Neural progenitor cell (in vitro differentiated cells): Measurements from ENCODE around the gene NBR1. TPM values are rescaled to one million over a fixed set of nuclear protein-coding genes. Genes with fewer than 3 reads are reported as not detected.
"Not testable (repeated sequence)": the region's sequence is repeated elsewhere in the genome, so short reads cannot be mapped to it uniquely, and the experiment has no call there.

ENCODE experiments used
- DNase-seq: peaks from one replicate; pipeline ENCODE4 v3.0.0-alpha.2; 2016; ENCODE audit warnings: low spot score
- H2AFZ ChIP-seq: fragments of 200-600 bp; sonication (generic); replicated peaks from 2 replicates; pipeline ENCODE4 v1.6.1; 2016; ENCODE audit warnings: antibody characterized with exemption
- H3F3A ChIP-seq: fragments of 200-600 bp; sonication (generic); 2 replicates; pipeline ENCODE4 v1.6.1; 2016; ENCODE audit warnings: antibody characterized with exemption, low read depth
- H3K27ac ChIP-seq: fragments of 200-600 bp; sonication (generic); 2 replicates; pipeline ENCODE4 v1.5.1; 2016; ENCODE audit warnings: mild to moderate bottlenecking
- H3K27me3 ChIP-seq: fragments of 200-600 bp; sonication (generic); 2 replicates; pipeline ENCODE4 v1.6.1; 2016; ENCODE audit warnings: mild to moderate bottlenecking, moderate library complexity
- H3K36me3 ChIP-seq: fragments of 200-600 bp; sonication (generic); 2 replicates; pipeline ENCODE4 v1.5.1; 2016
- H3K4me1 ChIP-seq: fragments of 200-600 bp; sonication (generic); 2 replicates; pipeline ENCODE4 v1.6.1; 2016; ENCODE audit warnings: mixed run types
- H3K4me2 ChIP-seq: fragments of 200-600 bp; sonication (generic); 2 replicates; pipeline ENCODE4 v1.6.1; 2016
- H3K4me3 ChIP-seq: fragments of 200-600 bp; sonication (generic); 2 replicates; pipeline ENCODE4 v1.5.1; 2016
- H3K79me2 ChIP-seq: fragments of 200-600 bp; sonication (generic); 2 replicates; pipeline ENCODE4 v1.6.1; 2016; ENCODE audit warnings: low read depth
- H3K9ac ChIP-seq: fragments of 200-600 bp; sonication (generic); 2 replicates; pipeline ENCODE4 v1.6.1; 2016
- H3K9me3 ChIP-seq: fragments of 200-600 bp; sonication (generic); 2 replicates; pipeline ENCODE4 v1.5.1; 2016; ENCODE audit warnings: low read depth
- H4K20me1 ChIP-seq: fragments of 200-600 bp; sonication (generic); 2 replicates; pipeline ENCODE4 v1.6.1; 2016; ENCODE audit warnings: low read depth
- H3K27ac Mint-ChIP-seq: 3 replicates; pipeline ENCODE4 v1.8.0; 2021; ENCODE audit warnings: mixed read lengths
- H3K27me3 Mint-ChIP-seq: 2 replicates; pipeline ENCODE4 v1.8.0; 2022; ENCODE audit warnings: low read depth, mild to moderate bottlenecking, inconsistent platforms, moderate library complexity, mixed read lengths; ENCODE audit not compliant: insufficient read depth
- H3K36me3 Mint-ChIP-seq: 3 replicates; pipeline ENCODE4 v1.8.0; 2021; ENCODE audit warnings: mixed read lengths
- H3K4me1 Mint-ChIP-seq: 3 replicates; pipeline ENCODE4 v1.8.0; 2021; ENCODE audit warnings: mixed read lengths
- H3K4me3 Mint-ChIP-seq: 3 replicates; pipeline ENCODE4 v1.8.0; 2021; ENCODE audit warnings: mild to moderate bottlenecking, moderate library complexity, mixed read lengths
- H3K9me3 Mint-ChIP-seq: 3 replicates; pipeline ENCODE4 v1.8.0; 2020; ENCODE audit warnings: mixed read lengths
- EZH2 ChIP-seq: fragments of 200-600 bp; sonication (generic); IDR thresholded peaks from 2 replicates; pipeline ENCODE4 v1.6.1; 2017; ENCODE audit warnings: antibody characterized with exemption, mild to moderate bottlenecking, moderate library complexity
- EZH2phosphoT487 ChIP-seq: fragments of 200-600 bp; sonication (generic); IDR thresholded peaks from 2 replicates; pipeline ENCODE4 v1.6.1; 2017; ENCODE audit warnings: antibody characterized with exemption
- total RNA-seq: library from RNA; depleted of rRNA; stranded (reverse); fragments of >200 nt; gene quantifications from 2 replicates; pipeline ENCODE4 v1.2.3, GENCODE V29; 2015; ENCODE audit warnings: low replicate concordance
- TF ChIP-seq, protein P1 (sequence below): fragments of 200-600 bp; sonication (generic); IDR thresholded peaks from 2 replicates; pipeline ENCODE4 v1.5.1; 2017; ENCODE audit warnings: antibody characterized with exemption, mild to moderate bottlenecking

Gene NBR1
- total RNA-seq, 1 donor from 2014 or later: 76.5 TPM

DNA sequence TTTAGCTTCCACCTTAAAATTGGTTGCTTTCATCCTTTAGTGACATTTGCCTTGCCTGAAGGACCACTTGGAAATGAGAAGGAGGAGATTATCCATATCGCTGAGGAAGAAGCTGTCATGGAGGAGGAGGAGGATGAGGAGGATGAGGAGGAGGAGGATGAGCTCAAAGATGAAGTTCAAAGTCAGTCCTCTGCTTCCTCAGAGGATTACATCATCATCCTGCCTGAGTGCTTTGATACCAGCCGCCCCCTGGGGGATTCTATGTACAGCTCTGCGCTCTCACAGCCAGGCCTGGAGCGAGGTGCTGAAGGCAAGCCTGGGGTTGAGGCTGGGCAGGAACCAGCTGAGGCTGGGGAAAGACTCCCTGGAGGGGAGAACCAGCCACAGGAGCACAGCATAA lies 29.1 kb downstream of the NBR1 start:
- H3K4me3 Mint-ChIP-seq: no peak overlapping the region
- no peak for DNase-seq

DNA sequence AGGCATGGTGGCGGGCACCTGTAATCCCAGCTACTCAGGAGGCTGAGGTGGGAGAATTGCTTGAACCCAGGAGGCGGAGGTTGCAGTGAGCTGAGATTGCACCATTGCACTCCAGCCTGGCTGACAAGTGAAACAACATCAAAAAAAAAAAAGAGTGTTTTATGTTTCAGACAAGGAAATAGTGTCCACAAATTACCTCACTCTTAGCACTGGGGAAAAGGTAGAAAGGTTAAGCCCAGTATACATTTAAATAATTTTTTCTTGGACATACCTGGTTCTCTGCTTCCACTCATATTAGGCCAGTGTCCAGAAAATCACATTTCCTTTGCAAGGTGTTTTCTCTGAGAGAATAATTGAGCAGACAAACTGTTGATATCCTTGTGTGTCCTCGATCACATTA lies 32.0 kb downstream of the NBR1 start:
- not testable (repeated sequence) for H3K36me3 ChIP-seq, H3K4me2 ChIP-seq

More for the DNA sequence above, 29.1 kb downstream of the NBR1 start:
- Histone ChIP-seq H3K27me3 (no peaks in the 10 kb centered on the region), H3K4me2 (no peak overlapping the region), H4K20me1 (no peaks in the 10 kb centered on the region), H3F3A (no peaks in the 10 kb centered on the region), H3K9me3 (no peaks in the 10 kb centered on the region), H3K27ac (no peak overlapping the region), H3K36me3 (no peaks in the 10 kb centered on the region), H3K4me1 (no peaks in the 10 kb centered on the region), H2AFZ (no peak overlapping the region), H3K9ac (no peak overlapping the region), H3K79me2 (no peaks in the 10 kb centered on the region), H3K4me3 (no peak overlapping the region)
- TF ChIP-seq EZH2phosphoT487 (no peak), EZH2 (no peak)
- TF ChIP-seq, protein P1, sequence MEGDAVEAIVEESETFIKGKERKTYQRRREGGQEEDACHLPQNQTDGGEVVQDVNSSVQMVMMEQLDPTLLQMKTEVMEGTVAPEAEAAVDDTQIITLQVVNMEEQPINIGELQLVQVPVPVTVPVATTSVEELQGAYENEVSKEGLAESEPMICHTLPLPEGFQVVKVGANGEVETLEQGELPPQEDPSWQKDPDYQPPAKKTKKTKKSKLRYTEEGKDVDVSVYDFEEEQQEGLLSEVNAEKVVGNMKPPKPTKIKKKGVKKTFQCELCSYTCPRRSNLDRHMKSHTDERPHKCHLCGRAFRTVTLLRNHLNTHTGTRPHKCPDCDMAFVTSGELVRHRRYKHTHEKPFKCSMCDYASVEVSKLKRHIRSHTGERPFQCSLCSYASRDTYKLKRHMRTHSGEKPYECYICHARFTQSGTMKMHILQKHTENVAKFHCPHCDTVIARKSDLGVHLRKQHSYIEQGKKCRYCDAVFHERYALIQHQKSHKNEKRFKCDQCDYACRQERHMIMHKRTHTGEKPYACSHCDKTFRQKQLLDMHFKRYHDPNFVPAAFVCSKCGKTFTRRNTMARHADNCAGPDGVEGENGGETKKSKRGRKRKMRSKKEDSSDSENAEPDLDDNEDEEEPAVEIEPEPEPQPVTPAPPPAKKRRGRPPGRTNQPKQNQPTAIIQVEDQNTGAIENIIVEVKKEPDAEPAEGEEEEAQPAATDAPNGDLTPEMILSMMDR: no peak
- H3K4me1 Mint-ChIP-seq: no peaks in the 10 kb centered on the region
- peaks cover 28% of the 10 kb centered on the region for H3K36me3 Mint-ChIP-seq
- no peaks in the 10 kb centered on the region for H3K27me3 Mint-ChIP-seq
- H3K9me3 Mint-ChIP-seq: no peaks in the 10 kb centered on the region
- no peak overlapping the region for H3K27ac Mint-ChIP-seq

DNA sequence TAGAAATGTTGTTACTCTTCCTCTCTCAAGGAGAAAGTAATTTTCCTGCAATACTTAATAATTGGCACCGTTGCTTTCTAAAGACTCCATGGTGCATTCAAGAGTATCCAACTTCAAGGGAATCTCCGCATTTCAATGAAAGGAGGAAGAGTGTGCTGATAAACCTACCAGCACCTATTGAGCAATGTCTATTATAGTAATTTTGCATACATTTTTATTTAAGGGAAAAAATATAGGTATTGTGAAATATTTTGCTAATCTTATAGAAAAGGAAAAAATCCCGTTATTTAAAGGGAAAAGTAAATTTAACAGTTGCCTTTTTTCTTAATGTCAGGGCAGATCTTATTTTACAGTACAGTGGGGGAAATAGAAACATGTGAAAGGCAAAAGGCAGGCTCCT lies 39.6 kb downstream of the NBR1 start:
- Histone ChIP-seq H3K4me3 (no peak overlapping the region), H2AFZ (no peak overlapping the region), H3K27me3 (no peaks in the 10 kb centered on the region), H3K79me2 (no peaks in the 10 kb centered on the region), H3K9ac (no peak overlapping the region), H3K9me3 (no peaks in the 10 kb centered on the region), H3F3A (peaks cover 29% of the 10 kb centered on the region), H3K4me1 (peaks cover 6% of the 10 kb centered on the region), H3K4me2 (no peak overlapping the region), H3K36me3 (no peaks in the 10 kb centered on the region), H4K20me1 (no peaks in the 10 kb centered on the region), H3K27ac (no peak overlapping the region)
- peaks cover 8% of the 10 kb centered on the region for H3K4me1 Mint-ChIP-seq
- H3K4me3 Mint-ChIP-seq: peak overlapping the region; percentile 87
- no peak overlapping the region for H3K27ac Mint-ChIP-seq
- no peak for DNase-seq
- H3K36me3 Mint-ChIP-seq: peaks cover 11% of the 10 kb centered on the region
- H3K9me3 Mint-ChIP-seq: no peaks in the 10 kb centered on the region
- peaks cover 11% of the 10 kb centered on the region for H3K27me3 Mint-ChIP-seq
- TF ChIP-seq, protein P1: no peak
- TF ChIP-seq EZH2 (no peak), EZH2phosphoT487 (no peak)

More for the DNA sequence above, 32.0 kb downstream of the NBR1 start:
- H3K9ac ChIP-seq, H3K27me3 ChIP-seq, H3K79me2 ChIP-seq, H3K4me1 ChIP-seq, H3K27ac Mint-ChIP-seq, H3K9me3 ChIP-seq, H3K27ac ChIP-seq, H3K4me3 Mint-ChIP-seq, DNase-seq, H3K9me3 Mint-ChIP-seq, H3F3A ChIP-seq, H4K20me1 ChIP-seq, H3K27me3 Mint-ChIP-seq, H3K4me3 ChIP-seq, H3K4me1 Mint-ChIP-seq, H2AFZ ChIP-seq: not testable (repeated sequence)
- H3K36me3 Mint-ChIP-seq: peaks cover 27% of the 10 kb centered on the region

DNA sequence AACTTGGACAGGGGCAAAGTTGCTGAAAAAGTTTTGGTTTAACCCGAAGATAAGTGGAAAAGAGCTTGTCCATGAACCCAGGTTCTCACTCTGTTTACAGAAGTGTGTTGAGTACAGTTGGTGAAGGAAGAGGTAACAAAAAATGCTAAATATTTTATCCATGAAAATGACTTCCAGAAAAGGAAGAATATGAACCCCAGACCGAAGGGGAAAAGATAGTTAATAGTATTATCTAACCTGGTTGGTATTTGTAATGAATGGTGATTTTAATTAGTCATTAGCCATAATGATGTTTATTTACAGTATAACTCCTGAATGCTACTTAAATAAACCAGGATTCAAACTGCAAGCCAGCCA lies 40.1 kb downstream of the NBR1 start:
- DNase-seq: no peak
- peak overlapping the region; percentile 87 for H3K4me3 Mint-ChIP-seq
- no peak overlapping the region for H3K27ac Mint-ChIP-seq
- H3K4me3 ChIP-seq: peak overlapping the region; percentile 58
- no peak for TF ChIP-seq EZH2phosphoT487
- TF ChIP-seq, protein P1: no peak
- TF ChIP-seq EZH2: peak; percentile 5
- H3K27ac ChIP-seq: no peak overlapping the region
- H3F3A ChIP-seq: peaks cover 29% of the 10 kb centered on the region
- H3K4me2 ChIP-seq: peak overlapping the region; percentile 75
- H3K4me1 Mint-ChIP-seq: peaks cover 8% of the 10 kb centered on the region
- H3K27me3 ChIP-seq: no peaks in the 10 kb centered on the region
- no peak overlapping the region for H3K9ac ChIP-seq
- peaks cover 11% of the 10 kb centered on the region for H3K27me3 Mint-ChIP-seq
- H3K4me1 ChIP-seq: peaks cover 6% of the 10 kb centered on the region
- no peaks in the 10 kb centered on the region for H4K20me1 ChIP-seq
- peaks cover 11% of the 10 kb centered on the region for H3K36me3 Mint-ChIP-seq
- no peaks in the 10 kb centered on the region for H3K9me3 ChIP-seq
- H3K79me2 ChIP-seq: no peaks in the 10 kb centered on the region
- no peak overlapping the region for H2AFZ ChIP-seq
- H3K9me3 Mint-ChIP-seq: no peaks in the 10 kb centered on the region
- no peaks in the 10 kb centered on the region for H3K36me3 ChIP-seq
